ENCODE data around the gene AMN1.

AMN1 gene

DNA sequence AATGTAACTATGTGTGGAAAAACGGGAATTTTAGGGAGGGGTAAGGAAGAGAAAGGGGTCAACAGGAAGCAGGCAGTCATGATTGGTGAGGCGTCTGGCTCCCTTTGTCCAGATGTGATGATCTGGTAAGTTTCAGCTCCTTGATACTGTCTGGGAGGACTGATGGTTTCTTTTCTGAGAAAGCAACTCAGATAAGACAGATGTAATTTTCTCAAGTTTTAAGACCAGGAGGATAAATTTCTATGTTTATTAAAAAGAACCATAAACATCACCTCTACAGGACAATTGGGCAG lies 21.9 kb upstream of the AMN1 start:
- no peaks in the 10 kb centered on the region for H3K36me3 ChIP-seq (ENCODE audit: control insufficient read depth in 2 of 2, insufficient read depth in 1 of 2, low read length in 2 of 2)
- no peaks in the 10 kb centered on the region for H3K9me3 ChIP-seq (ENCODE audit: control insufficient read depth, insufficient read depth, low read depth, low read length)
- no peak overlapping the region for H3K27ac ChIP-seq (ENCODE audit: extremely low read depth, low read depth, low read length)
- ChIA-PET CTCF (no interaction called here), POLR2A (no interaction called here)
- H3K4me3 ChIP-seq (ENCODE audit: low read depth, low read length) = no peak overlapping the region
- TF ChIP-seq ZNF830 (tag by site-specific recombination; IDR thresholded peaks at IDR 0.05; ENCODE audit: low read depth) = no peak
- TF ChIP-seq ZNF311 (tag by site-specific recombination; IDR thresholded peaks at IDR 0.05; ENCODE audit: borderline replicate concordance) = no peak
- no peak for TF ChIP-seq ZNF626 (tag by site-specific recombination; IDR thresholded peaks at IDR 0.05)
- TF ChIP-seq, protein P1, sequence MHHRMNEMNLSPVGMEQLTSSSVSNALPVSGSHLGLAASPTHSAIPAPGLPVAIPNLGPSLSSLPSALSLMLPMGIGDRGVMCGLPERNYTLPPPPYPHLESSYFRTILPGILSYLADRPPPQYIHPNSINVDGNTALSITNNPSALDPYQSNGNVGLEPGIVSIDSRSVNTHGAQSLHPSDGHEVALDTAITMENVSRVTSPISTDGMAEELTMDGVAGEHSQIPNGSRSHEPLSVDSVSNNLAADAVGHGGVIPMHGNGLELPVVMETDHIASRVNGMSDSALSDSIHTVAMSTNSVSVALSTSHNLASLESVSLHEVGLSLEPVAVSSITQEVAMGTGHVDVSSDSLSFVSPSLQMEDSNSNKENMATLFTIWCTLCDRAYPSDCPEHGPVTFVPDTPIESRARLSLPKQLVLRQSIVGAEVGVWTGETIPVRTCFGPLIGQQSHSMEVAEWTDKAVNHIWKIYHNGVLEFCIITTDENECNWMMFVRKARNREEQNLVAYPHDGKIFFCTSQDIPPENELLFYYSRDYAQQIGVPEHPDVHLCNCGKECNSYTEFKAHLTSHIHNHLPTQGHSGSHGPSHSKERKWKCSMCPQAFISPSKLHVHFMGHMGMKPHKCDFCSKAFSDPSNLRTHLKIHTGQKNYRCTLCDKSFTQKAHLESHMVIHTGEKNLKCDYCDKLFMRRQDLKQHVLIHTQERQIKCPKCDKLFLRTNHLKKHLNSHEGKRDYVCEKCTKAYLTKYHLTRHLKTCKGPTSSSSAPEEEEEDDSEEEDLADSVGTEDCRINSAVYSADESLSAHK (tag by site-specific recombination; IDR thresholded peaks at IDR 0.05) = no peak
- TF ChIP-seq REPIN1 (tag by site-specific recombination; IDR thresholded peaks at IDR 0.05; ENCODE audit: low read depth) = no peak
- TF ChIP-seq IKZF3 (tag by site-specific recombination; IDR thresholded peaks at IDR 0.05) = no peak
- TF ChIP-seq ZNF510 (tag by site-specific recombination; IDR thresholded peaks at IDR 0.05; ENCODE audit: insufficient replicate concordance) = no peak
- no peak for TF ChIP-seq GLIS1 (tag by site-specific recombination; IDR thresholded peaks at IDR 0.05)
- TF ChIP-seq, protein P2, sequence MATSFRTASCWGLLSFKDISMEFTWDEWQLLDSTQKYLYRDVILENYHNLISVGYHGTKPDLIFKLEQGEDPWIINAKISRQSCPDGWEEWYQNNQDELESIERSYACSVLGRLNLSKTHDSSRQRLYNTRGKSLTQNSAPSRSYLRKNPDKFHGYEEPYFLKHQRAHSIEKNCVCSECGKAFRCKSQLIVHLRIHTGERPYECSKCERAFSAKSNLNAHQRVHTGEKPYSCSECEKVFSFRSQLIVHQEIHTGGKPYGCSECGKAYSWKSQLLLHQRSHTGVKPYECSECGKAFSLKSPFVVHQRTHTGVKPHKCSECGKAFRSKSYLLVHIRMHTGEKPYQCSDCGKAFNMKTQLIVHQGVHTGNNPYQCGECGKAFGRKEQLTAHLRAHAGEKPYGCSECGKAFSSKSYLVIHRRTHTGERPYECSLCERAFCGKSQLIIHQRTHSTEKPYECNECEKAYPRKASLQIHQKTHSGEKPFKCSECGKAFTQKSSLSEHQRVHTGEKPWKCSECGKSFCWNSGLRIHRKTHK (tag by site-specific recombination; IDR thresholded peaks at IDR 0.05) = no peak
- no peak for TF ChIP-seq ZNF121 (tag by site-specific recombination; IDR thresholded peaks at IDR 0.05)
- no peak for TF ChIP-seq ZXDB (tag by site-specific recombination; IDR thresholded peaks at IDR 0.05)
- no peak for TF ChIP-seq ZNF701 (tag by site-specific recombination; IDR thresholded peaks at IDR 0.05)
- TF ChIP-seq ZNF202 (tag by site-specific recombination; IDR thresholded peaks at IDR 0.05; ENCODE audit: borderline replicate concordance) = no peak
- no peak for TF ChIP-seq YY2 (tag by site-specific recombination; IDR thresholded peaks at IDR 0.05)
- no peak for TF ChIP-seq ZNF112 (tag by site-specific recombination; IDR thresholded peaks at IDR 0.05)
- TF ChIP-seq ZSCAN23 (tag by site-specific recombination; IDR thresholded peaks at IDR 0.05) = no peak
- no peak for TF ChIP-seq KLF1 (tag by site-specific recombination; IDR thresholded peaks at IDR 0.05)
- no peak for TF ChIP-seq ZNF404 (tag by site-specific recombination; IDR thresholded peaks at IDR 0.05)
- TF ChIP-seq ZNF302 (tag by site-specific recombination; IDR thresholded peaks at IDR 0.05; ENCODE audit: low read depth) = no peak
- no peaks in the 10 kb centered on the region for H3K4me1 ChIP-seq (ENCODE audit: control insufficient read depth, insufficient read depth, low read length)

DNA sequence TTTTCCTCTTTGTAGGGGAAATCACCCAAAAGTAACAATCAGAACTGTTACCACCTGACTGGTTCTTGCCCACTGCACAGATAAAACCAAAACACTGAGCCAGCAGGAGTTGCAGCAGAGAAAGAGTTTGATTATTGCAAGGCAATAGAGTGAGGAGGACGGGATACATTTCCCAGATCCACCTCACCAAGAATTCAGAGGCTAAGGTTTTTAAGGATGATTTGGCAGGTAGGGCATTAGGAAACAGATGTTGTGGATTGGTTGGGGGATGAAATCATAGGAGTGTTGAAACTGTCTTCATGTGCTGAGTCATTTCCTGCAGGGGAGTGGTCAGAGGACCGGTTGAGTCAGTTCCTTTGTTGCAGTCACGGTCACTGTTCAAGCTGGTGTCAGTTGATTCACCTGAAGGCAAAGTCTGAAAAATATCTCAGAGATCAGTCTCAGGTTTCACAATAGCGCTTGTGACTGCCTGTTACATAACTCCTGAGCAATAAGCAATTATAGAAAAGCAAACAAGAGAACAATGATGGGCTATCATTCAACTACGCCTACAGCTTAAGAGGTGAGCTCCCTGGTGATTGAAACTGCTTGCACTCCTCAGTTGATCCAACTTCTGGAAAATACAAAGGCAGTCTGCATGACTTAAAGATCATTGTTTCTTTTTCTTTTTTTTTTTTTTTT lies 20.3 kb upstream of the AMN1 start:
- H3K9me3 ChIP-seq (ENCODE audit: control insufficient read depth, insufficient read depth, low read depth, low read length) = no peaks in the 10 kb centered on the region
- POLR2A ChIA-PET = interaction anchor here (0.6 to 1.4 kb wide), 7 partner anchors 17 to 1070 kb away, joined by 3 to 10 read pairs (median 3); partner anchors contain the start of gene RESF1
- no peaks in the 10 kb centered on the region for H3K4me1 ChIP-seq (ENCODE audit: control insufficient read depth, insufficient read depth, low read length)
- peak overlapping the region; percentile 55; the same call in 1 of the 2 replicates for H3K27ac ChIP-seq (ENCODE audit: extremely low read depth, low read depth, low read length)
- CTCF ChIA-PET = no interaction called here
- H3K36me3 ChIP-seq (ENCODE audit: control insufficient read depth in 2 of 2, insufficient read depth in 1 of 2, low read length in 2 of 2) = no peaks in the 10 kb centered on the region
- H3K4me3 ChIP-seq (ENCODE audit: low read depth, low read length) = no peak overlapping the region
- TF ChIP-seq ZNF221 (tag by site-specific recombination; IDR thresholded peaks at IDR 0.05; ENCODE audit: borderline replicate concordance) (no peak), ZFP37 (tag by site-specific recombination; IDR thresholded peaks at IDR 0.05) (peak; percentile 96), ZNF777 (tag by site-specific recombination; IDR thresholded peaks at IDR 0.05; ENCODE audit: borderline replicate concordance) (no peak), ZNF664 (tag by site-specific recombination; IDR thresholded peaks at IDR 0.05) (peak; percentile 64; the same call in 1 of the 2 replicates), ZNF544 (tag by site-specific recombination; IDR thresholded peaks at IDR 0.05) (no peak), ZFP69B (tag by site-specific recombination; IDR thresholded peaks at IDR 0.05) (peak; percentile 86), IKZF3 (tag by site-specific recombination; IDR thresholded peaks at IDR 0.05) (peak; percentile 79; the same call in 1 of the 2 replicates), SALL2 (tag by site-specific recombination; IDR thresholded peaks at IDR 0.05; ENCODE audit: borderline replicate concordance) (no peak), ZFP3 (tag by site-specific recombination; IDR thresholded peaks at IDR 0.05; ENCODE audit: low read depth) (no peak), ZNF214 (tag by site-specific recombination; IDR thresholded peaks at IDR 0.05; ENCODE audit: borderline replicate concordance) (no peak)
- TF ChIP-seq, protein P3, sequence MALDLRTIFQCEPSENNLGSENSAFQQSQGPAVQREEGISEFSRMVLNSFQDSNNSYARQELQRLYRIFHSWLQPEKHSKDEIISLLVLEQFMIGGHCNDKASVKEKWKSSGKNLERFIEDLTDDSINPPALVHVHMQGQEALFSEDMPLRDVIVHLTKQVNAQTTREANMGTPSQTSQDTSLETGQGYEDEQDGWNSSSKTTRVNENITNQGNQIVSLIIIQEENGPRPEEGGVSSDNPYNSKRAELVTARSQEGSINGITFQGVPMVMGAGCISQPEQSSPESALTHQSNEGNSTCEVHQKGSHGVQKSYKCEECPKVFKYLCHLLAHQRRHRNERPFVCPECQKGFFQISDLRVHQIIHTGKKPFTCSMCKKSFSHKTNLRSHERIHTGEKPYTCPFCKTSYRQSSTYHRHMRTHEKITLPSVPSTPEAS (tag by site-specific recombination; IDR thresholded peaks at IDR 0.05) = 0 out of 2 replicates have a peak, but pooled peaks have one; percentile 28
- TF ChIP-seq, protein P4, sequence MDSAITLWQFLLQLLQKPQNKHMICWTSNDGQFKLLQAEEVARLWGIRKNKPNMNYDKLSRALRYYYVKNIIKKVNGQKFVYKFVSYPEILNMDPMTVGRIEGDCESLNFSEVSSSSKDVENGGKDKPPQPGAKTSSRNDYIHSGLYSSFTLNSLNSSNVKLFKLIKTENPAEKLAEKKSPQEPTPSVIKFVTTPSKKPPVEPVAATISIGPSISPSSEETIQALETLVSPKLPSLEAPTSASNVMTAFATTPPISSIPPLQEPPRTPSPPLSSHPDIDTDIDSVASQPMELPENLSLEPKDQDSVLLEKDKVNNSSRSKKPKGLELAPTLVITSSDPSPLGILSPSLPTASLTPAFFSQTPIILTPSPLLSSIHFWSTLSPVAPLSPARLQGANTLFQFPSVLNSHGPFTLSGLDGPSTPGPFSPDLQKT (IDR thresholded peaks at IDR 0.05; ENCODE audit: borderline replicate concordance, low read depth, low read length) = no peak
